ENCODE data around the gene SMAD2.
"Not testable (repeated sequence)": the region's sequence is repeated elsewhere in the genome, so short reads cannot be mapped to it uniquely, and the experiment has no call there.

The SMAD2 gene

DNA sequence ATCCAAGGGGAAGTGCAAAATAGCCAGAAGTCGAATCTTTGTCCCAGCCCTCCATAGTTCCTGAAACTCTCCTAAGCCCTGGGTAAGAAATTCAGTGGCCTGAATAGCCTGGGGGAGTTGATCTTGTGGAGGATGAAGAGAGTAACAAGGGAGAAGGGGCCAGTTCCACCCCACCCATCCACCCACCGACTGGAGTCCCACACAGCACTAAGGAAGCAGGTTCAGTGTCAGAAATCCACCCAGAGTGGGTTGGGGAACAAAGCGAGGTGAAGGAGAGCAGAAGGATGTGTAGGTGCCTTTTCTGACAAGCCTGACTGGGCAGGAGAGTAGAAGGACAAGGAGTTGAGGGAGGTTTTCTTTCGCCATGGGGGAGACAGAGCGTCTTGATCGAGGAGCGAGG lies 136.8 kb downstream of the SMAD2 start:
- DNase-seq (ENCODE audit: low read depth), result no peak

DNA sequence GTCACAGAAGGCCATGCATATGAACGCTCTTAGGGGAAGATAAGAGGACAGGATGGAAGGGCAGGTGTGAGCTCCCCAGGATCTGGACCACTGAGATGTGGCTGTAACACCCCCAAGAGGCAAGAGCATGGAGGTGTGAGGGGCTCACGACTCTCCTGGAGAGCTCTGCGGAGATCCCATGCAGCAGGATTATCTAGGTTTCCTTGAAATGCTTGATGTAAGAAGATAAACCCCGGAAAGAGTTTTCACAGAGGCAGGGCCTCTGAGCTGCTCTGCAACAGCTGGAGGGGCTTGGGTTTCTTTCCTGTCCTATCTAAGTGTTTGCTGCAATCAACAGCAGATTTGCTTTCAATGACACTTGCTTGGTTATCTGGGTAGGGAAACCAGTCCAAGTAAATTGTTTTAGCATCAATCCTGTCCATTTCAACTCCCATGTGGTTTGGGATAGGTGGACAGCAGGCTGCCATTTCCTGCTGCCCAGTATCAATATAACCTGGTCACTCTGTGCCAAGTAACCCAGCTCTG lies 138.9 kb downstream of the SMAD2 start:
- DNase-seq (ENCODE audit: low read depth), result no peak

DNA sequence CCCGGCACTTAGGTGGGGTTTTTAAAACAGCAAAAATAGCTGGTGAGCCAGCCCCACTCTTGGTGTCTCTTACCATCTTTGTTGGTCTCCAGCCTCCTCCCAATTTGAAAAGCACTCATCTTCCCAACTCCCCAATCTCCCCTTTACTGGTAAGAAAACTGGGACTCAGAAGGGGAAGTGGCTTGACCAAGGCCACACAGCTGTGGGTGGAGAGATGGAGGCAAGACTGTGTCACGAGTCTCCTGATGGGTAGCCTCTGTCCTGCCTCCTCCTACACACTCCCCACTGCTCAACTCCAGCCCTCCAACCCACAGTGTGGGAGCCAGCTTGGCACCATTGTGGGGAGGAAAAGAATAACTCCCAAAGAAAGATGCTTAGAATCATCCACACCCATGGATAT lies 140.4 kb downstream of the SMAD2 start:
- no peak for DNase-seq (ENCODE audit: low read depth)

DNA sequence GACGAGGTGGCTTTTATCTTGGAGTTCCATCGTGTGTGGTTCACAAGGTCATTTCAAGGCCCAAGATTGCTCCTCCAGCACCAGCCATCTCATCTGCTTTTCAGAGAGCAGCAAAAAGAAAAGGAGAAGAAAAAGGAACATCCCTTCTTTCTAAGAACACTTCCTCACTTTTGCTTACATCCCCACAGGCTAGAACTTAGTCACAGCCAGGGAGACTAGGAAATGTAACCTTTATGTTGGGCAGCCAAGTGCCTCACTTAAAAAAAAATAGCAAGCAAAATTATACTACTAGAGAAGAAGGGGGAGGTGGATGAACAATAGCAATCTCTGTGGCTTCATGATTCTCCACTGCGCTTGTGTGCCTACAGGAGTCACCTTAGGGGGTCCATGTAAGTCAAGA lies 141.8 kb downstream of the SMAD2 start:
- no peak for DNase-seq (ENCODE audit: low read depth)

- no peak for DNase-seq (ENCODE audit: low read depth)
Measured at GRCh38 chr18:47781561-47781960, 148.9 kb downstream of the SMAD2 start.

DNA sequence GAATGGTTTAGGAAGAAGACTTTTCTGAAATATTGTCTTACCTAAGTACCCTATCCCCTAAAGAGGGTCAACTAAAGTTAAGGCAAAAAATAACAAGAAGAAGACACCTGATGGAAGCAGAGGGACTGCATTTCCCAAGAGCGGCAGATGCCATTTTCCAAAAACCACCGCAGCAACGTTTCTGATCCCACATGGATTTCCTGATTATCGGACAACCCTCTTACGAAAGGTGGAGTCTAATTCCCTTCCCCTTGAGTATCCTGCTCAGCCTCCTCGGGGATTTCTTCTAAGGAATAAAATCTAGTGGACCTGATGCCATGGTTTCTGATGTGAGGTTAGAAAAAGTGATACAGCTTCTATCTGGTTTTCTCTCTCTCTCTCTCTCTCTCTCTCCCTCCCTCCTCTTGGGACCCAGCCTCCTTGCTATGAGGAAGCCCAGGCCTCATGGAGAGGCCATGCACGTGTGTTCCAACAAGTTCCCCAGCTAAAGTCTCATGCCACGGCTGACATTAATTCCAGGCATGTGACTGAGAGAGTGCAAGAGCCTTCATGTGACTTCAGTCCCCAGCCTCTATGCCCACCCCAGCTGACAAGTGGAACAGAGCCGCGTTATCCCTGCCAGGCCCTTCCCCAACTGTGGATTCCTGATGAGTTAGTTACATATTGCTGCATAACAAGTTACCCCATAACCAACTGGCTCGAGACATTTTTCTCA lies 150.3 kb downstream of the SMAD2 start:
- no peak for DNase-seq (ENCODE audit: low read depth)

- no peak for DNase-seq (ENCODE audit: low read depth)
Measured at GRCh38 chr18:47779381-47779780, 151.1 kb downstream of the SMAD2 start.

GRCh38 chr18:47777626-47778025 lies 152.8 kb downstream of the SMAD2 start:
- no peak for DNase-seq (ENCODE audit: low read depth)

DNA sequence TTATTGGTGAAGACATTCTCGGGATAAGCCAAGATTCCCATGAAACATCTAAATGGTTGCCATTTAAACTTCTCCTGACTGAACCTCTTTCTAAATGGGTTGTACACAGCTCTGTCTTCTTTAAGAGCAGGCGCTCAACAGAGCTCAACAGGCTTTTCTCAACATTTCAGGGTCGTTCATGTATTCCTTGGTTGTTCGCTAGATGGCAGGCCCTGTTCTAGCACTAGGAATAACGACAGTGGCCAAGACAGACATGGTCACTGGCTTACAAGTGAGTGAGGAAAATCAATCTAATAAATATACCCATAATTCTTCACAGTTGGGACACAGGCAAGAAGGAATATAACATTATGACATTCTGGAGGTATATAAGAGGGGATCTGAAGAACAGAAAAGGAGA lies 154.5 kb downstream of the SMAD2 start:
- no peak for DNase-seq (ENCODE audit: low read depth)

- DNase-seq (ENCODE audit: low read depth), result no peak
Measured at GRCh38 chr18:47773931-47774330, 156.5 kb downstream of the SMAD2 start.

DNA sequence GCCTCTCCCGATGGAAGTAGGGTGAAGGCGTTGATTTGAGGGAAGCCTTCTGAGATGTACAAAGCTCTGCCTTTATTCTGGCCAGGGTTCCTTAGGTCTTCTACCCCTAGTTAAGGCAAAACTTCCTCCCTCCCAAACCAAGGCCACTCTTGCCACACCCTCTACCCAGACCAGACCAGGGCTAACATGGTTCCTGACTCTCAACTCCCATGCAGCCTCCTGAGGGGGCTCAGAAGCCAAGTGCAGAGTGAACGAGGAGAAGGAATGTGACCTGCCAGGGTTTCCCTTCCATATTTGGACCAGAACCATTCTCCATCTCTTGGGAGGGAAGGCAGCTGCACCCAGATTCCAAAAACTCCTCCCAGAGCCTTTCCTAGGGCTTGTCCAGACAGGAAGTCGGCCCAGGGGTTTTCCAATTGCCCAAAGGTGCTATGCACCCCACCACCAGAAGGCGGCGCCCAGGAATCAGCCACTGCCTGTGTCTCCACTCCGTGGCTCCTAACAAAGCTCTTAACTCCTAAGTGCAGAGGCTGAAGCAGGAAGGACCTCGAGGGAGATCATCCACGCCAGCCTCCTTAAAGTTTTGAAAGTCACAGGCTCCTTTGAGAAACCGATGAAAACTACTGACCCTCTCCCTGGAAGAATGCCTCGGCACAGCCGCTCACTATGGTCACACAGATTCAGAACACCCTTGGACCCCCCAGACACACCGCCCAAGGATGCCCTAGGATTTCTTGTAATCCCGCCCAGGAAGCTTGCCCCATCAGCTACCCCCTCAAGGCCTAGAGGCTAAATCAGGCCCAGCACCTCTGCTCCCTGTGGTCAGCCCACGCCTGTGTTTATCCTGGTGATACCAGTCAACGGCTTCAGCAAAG lies 157.8 kb downstream of the SMAD2 start:
- no peak for DNase-seq (ENCODE audit: low read depth)

- DNase-seq (ENCODE audit: low read depth), result no peak
Measured at GRCh38 chr18:47771922-47772321, 158.5 kb downstream of the SMAD2 start.

GRCh38 chr18:47767699-47768098 lies 162.8 kb downstream of the SMAD2 start:
- DNase-seq (ENCODE audit: low read depth), result no peak

DNA sequence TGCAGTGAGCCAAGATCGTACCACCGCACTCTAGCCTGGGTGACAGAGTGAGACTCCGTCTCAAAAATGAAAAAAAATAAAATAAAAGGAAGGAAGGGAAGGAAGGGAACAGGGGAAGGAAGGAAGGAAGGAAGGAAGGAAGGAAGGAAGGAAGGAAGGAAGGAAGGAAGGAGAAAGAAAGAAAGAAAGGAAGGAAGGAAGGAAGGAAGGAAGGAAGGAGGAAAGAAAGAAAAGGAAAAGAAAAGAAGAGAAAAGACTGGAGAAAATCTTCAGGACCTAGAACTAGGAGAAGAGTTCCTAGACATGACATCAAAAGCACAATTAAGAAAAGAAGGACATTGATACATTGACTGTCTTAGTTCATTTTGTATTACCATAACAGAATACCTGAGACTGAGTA lies 163.3 kb downstream of the SMAD2 start:
- not testable (repeated sequence) for DNase-seq (ENCODE audit: low read depth)

Measured in T-helper 22 cell (primary cell).